Panc1 (cell line): ENCODE data around the gene SETD1A. TPM values are rescaled to one million over a fixed set of nuclear protein-coding genes. Genes with fewer than 3 reads are reported as not detected.
A peak's percentile ranks its signal among the peaks of the same experiment; 100 is the strongest.

Source experiments
- ATAC-seq: fragments of 200-7000 bp; cut with Tn5 transposase; 2 replicates; pipeline ENCODE4 v1.9.1; 2020; ENCODE audit warnings: mild to moderate bottlenecking, moderate library complexity
- BruUV-seq: library from RNA; stranded (reverse); fragments of 400-500 nt; replicated peaks from 2 replicates; lab custom pipeline; 2021; lab: Mats Ljungman, UMichigan
- CTCF ChIA-PET: fragments of 300-600 bp; sonication (Branson Sonifier 250); formaldehyde crosslinking; loops from one replicate; lab custom pipeline; 2022; ENCODE audit warnings: antibody characterized with exemption; lab: Charles Lee
- POLR2A ChIA-PET: fragments of 300-600 bp; sonication (Branson Sonifier 250); formaldehyde crosslinking; loops from one replicate; lab custom pipeline; 2022; ENCODE audit warnings: antibody characterized with exemption; lab: Charles Lee
- DNase-seq: peaks from one replicate; pipeline ENCODE4 v3.0.0-alpha.2; 2010; ENCODE audit warnings: low read depth, low spot score
- H3K27ac ChIP-seq: 2 replicates; pipeline ENCODE4 v1.5.1; 2011; ENCODE audit warnings: mild to moderate bottlenecking, low read length, inconsistent platforms
- H3K27me3 ChIP-seq: fragments of 200-500 bp; sonication (Bioruptor generic); 2 replicates; pipeline ENCODE4 v1.6.0; 2014; ENCODE audit warnings: low read length, inconsistent platforms; ENCODE audit not compliant: control insufficient read depth, insufficient read depth
- H3K36me3 ChIP-seq: fragments of 200-500 bp; sonication (Bioruptor generic); 2 replicates; pipeline ENCODE4 v1.5.1; 2014; ENCODE audit warnings: inconsistent platforms, mild to moderate bottlenecking, low read length, moderate library complexity; ENCODE audit not compliant: control insufficient read depth, insufficient read depth
- H3K4me1 ChIP-seq: 2 replicates; pipeline ENCODE4 v1.5.1; 2011; ENCODE audit warnings: inconsistent platforms, mild to moderate bottlenecking, low read length, moderate library complexity; ENCODE audit not compliant: control insufficient read depth, insufficient read depth
- H3K4me3 ChIP-seq, 2 experiments: 2 replicates each; pipeline ENCODE4 v1.5.1; 2011 to 2012; ENCODE audit warnings: low read depth in 2 of 2, low read length in 2 of 2, mild to moderate bottlenecking in 2 of 2, inconsistent platforms in 1 of 2, moderate library complexity in 1 of 2
- H3K9me3 ChIP-seq: fragments of 200-500 bp; sonication (Bioruptor generic); 2 replicates; pipeline ENCODE4 v1.5.1; 2014; ENCODE audit warnings: low read depth, mild to moderate bottlenecking, inconsistent platforms, low read length, moderate library complexity; ENCODE audit not compliant: control insufficient read depth, insufficient read depth
- CTCF ChIP-seq: fragments of 450-650 bp; IDR thresholded peaks from 2 replicates; pipeline ENCODE4 v1.5.1; 2017; ENCODE audit warnings: mild to moderate bottlenecking
- POLR2AphosphoS5 ChIP-seq: IDR thresholded peaks from 2 replicates; pipeline ENCODE4 v1.6.1; 2012; ENCODE audit warnings: mild to moderate bottlenecking, low read depth, low read length, moderate library complexity
- REST ChIP-seq, 2 experiments: IDR thresholded peaks; 2 replicates each; pipeline ENCODE4 v1.6.1; 2011 to 2012; ENCODE audit warnings: low read depth in 2 of 2, control low read depth in 1 of 2, low read length in 1 of 2, mild to moderate bottlenecking in 1 of 2, moderate library complexity in 1 of 2; ENCODE audit not compliant: insufficient read depth in 1 of 2
- SIN3A ChIP-seq: IDR thresholded peaks from 2 replicates; pipeline ENCODE4 v1.6.1; 2012; ENCODE audit warnings: low read depth, mild to moderate bottlenecking, low read length, moderate library complexity, borderline replicate concordance; ENCODE audit not compliant: insufficient read depth
- TCF7L2 ChIP-seq: IDR thresholded peaks from 2 replicates; pipeline ENCODE4 v1.6.1; 2011; ENCODE audit warnings: mild to moderate bottlenecking, low read depth, low read length, inconsistent platforms
- in situ Hi-C: cut with HindIII; loops from 2 replicates; pipeline ENCODE4 v1.10.0; 2016; ENCODE audit warnings: low sequenced_read_pairs, low pct_unique_long_range_greater_than_20kb
- intact Hi-C: fragments of 100-400 bp; cut with micrococcal nuclease; formaldehyde crosslinking; loops from one replicate; pipeline ENCODE4 v1.10.0; 2022; ENCODE audit not compliant: unreplicated experiment
- total RNA-seq: library from RNA; stranded (reverse); gene quantifications from one replicate; pipeline ENCODE4 v1.2.1, GENCODE V29; 2021; ENCODE audit not compliant: unreplicated experiment

The SETD1A gene
- total RNA-seq, 1 experiment from 2014 or later, result 38.7 TPM

- BruUV-seq, result no TSS peak
- ChIA-PET POLR2A (interaction anchor here (0.8 kb wide), 1 partner anchor 197 kb away, joined by 13 read pairs; no protein-coding TSS in a partner anchor), CTCF (no interaction called here)
- Histone ChIP-seq H3K4me3 (no peak overlapping the region), H3K27me3 (no peaks in the 10 kb centered on the region), H3K4me1 (no peaks in the 10 kb centered on the region), H3K9me3 (no peaks in the 10 kb centered on the region), H3K27ac (no peak overlapping the region), H3K36me3 (no peaks in the 10 kb centered on the region)
- in situ Hi-C loops, result no loop called here
- TF ChIP-seq REST (IDR thresholded peaks at IDR 0.05; ENCODE audit: insufficient read depth in 1 of 2, low read depth in 2 of 2, low read length in 1 of 2) (no peak), POLR2AphosphoS5 (no peak), CTCF (no peak), SIN3A (no peak), TCF7L2 (no peak)
- DNase-seq (no peak), ATAC-seq (no peak)
- intact Hi-C loops, result no loop called here
These were observed 38.9 kb upstream of the SETD1A start for GRCh38 chr16:30918614-30919013.

GRCh38 chr16:30920891-30921290, 36.7 kb upstream of the SETD1A start:
- peaks cover 9% of the 10 kb centered on the region for H3K4me1 ChIP-seq
- ATAC-seq, result no peak
- ChIA-PET CTCF (no interaction called here), POLR2A (no interaction called here)
- H3K9me3 ChIP-seq, result no peaks in the 10 kb centered on the region
- TF ChIP-seq TCF7L2, result no peak
- in situ Hi-C loops, result no loop called here
- no peaks in the 10 kb centered on the region for H3K36me3 ChIP-seq
- H3K27ac ChIP-seq, result no peak overlapping the region
- intact Hi-C loops, result no loop called here
- no peak for DNase-seq
- BruUV-seq, result no TSS peak
- no peak overlapping the region for H3K4me3 ChIP-seq
- H3K27me3 ChIP-seq, result no peaks in the 10 kb centered on the region

- ChIA-PET POLR2A (no interaction called here), CTCF (no interaction called here)
- TF ChIP-seq CTCF (no peak), POLR2AphosphoS5 (no peak; the same call in 1 of the 2 replicates), SIN3A (no peak), REST (IDR thresholded peaks at IDR 0.05; ENCODE audit: insufficient read depth in 1 of 2, low read depth in 2 of 2, low read length in 1 of 2) (no peak), TCF7L2 (no peak)
- in situ Hi-C loops, result no loop called here
- peaks cover 9% of the 10 kb centered on the region for H3K4me1 ChIP-seq
- H3K4me3 ChIP-seq, result peak overlapping the region; percentile 82 to 91
- intact Hi-C loops, result no loop called here
- ATAC-seq, result no peak
- no TSS peak for BruUV-seq
- no peak for DNase-seq
- H3K36me3 ChIP-seq, result no peaks in the 10 kb centered on the region
- no peaks in the 10 kb centered on the region for H3K27me3 ChIP-seq
- peak overlapping the region; percentile 88 for H3K27ac ChIP-seq
- no peaks in the 10 kb centered on the region for H3K9me3 ChIP-seq
These were observed 36.2 kb upstream of the SETD1A start for GRCh38 chr16:30921459-30921747.
